ENCODE data around the gene YWHAH.
"Not testable (repeated sequence)": the region's sequence is repeated elsewhere in the genome, so short reads cannot be mapped to it uniquely, and the experiment has no call there.

Gene YWHAH

DNA sequence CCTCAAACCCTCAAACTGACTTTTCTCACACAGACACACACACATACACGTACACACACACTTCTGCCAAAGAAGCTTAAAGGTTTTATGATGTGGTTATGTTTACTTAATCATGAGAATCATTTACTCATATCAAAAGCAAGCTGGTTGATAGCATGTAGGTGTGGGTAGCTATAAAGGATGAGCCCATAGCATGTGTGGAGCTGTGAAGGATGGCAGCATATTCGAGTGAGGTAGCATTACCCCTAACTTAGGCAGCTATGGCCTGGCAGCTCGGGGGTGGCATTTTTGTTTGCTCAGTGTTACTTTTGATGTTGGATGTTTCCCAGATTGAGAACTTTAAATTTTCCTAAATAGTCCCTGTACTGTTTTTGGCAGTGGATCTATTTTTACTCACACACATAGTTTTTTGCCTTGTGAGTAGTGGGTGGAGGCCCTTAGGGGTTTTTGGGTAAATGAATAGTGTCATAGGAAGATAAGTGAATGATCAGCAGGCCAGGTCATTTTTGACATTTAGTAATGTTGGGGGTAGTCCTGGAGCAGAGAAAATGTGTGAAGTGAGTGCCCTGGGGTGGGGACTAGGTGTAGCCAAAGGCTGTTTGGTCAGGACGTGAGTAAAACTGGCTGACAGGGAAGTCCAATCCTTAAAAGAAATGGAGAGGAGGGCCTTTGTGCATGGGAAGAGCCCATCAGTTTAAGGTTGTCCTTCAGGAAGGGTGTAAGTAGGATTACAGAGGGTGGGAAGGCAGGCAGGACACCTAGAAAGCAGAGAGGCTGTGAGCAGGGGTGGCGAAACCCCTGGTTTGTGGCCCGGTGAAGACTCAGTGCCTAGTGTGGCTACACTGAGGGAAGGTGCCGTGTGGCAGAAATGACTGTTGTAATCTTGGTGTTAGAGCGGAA lies 7.1 kb downstream of the YWHAH start:
- no peak for DNase-seq (ENCODE audit: low read depth)

DNA sequence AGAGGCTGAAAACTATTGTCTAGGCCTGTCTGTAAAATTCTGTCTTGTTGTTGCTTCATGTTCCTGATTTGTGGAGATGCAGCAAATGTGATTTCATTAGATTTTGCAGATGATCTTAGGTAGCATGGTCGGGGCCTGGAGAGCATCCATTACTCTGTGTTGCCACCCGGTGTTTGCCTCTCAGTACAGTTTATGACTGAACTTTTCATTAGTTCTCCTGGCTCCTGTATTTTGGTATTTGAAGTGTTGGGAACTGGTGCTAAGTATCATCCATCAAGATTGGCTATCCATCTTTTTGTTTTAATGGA lies 7.7 kb downstream of the YWHAH start:
- DNase-seq (ENCODE audit: low read depth) = no peak

DNA sequence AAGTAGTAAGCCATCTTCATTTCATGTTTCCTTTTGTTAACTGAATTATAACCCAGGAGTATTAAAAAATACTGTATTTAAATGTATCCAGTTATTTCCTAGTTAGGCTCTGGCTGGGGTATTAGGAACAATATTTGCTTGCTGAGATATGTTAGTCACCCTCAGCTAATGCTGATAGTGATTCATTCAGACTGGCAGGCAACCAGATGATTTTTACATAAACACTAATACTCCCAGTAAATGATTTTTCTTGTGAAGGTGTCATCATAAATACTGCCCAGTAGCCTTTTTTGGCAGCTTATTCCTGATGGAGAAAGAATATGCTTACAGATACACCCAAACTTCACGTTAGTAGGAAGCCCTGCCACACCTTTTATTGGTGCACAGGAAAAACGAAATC lies 8.1 kb downstream of the YWHAH start:
- DNase-seq (ENCODE audit: low read depth) = no peak

DNA sequence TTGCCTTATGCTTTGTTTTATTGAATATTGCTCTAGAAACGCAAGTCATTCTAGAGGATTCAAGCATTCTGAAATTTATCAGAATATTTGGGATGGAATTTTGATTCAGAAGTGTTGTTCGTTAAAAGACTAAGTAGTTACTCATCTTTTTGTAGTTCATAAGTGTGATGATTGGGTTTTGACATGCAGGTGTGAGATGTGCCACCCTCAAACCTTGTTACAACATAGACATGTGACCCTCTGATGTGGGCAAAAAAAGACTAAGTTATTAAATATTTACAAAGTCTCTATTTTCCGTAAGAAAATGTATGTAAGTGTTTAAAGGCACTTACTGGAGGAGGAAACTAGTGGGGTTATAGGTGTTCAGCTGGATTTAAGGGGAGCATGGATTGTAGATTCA lies 8.9 kb downstream of the YWHAH start:
- DNase-seq (ENCODE audit: low read depth) = no peak

DNA sequence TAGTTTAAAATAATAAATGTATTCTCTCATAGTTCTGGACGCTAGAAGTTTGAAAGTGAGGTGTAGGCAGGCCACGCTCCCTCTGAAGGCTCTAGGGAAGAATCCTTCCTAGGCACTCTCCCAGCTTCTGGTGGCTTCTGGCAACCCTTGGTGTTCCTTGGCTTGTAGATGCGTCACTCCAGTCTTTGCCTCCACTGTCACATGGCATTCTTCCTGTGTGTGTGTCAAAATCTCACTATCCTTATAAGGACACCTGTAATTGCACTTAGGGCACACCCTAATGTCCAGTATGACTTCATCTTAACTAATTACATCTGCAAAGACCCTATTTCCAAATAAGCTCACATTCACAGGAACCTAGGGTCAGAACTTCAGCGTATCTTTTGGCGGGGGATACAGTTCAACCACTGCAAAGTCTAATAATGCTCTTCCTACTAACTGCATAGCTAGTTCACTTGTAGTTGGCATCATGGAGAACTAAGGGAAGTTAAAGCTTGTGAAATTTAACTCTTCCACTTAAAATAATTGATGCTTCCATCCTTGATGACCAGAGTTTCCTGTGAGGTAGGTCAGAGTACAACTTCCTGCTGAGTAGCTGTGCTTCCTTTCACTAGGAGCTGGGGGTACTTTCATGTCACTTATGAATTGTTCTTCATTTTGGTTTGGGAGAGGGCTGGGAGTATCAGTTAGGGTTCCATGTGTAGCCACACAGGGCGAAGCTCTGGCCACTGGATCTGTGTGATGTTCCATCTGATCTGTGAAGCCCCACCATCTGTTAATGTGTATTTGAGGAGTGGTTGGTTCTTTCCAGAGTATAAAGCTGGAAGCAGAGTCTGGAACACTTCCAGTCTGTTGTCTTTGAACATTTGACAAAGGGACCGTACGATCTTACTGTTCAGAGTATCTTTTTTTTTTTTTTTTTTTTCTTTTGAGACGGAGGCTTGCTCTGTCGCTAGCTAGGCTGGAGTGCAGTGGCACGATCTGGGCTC lies 10.5 kb downstream of the YWHAH start:
- no peak for DNase-seq (ENCODE audit: low read depth)

DNA sequence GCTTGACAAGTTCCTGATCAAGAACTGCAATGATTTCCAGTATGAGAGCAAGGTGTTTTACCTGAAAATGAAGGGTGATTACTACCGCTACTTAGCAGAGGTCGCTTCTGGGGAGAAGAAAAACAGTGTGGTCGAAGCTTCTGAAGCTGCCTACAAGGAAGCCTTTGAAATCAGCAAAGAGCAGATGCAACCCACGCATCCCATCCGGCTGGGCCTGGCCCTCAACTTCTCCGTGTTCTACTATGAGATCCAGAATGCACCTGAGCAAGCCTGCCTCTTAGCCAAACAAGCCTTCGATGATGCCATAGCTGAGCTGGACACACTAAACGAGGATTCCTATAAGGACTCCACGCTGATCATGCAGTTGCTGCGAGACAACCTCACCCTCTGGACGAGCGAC lies 12.0 kb downstream of the YWHAH start:
- no peak for DNase-seq (ENCODE audit: low read depth)

DNA sequence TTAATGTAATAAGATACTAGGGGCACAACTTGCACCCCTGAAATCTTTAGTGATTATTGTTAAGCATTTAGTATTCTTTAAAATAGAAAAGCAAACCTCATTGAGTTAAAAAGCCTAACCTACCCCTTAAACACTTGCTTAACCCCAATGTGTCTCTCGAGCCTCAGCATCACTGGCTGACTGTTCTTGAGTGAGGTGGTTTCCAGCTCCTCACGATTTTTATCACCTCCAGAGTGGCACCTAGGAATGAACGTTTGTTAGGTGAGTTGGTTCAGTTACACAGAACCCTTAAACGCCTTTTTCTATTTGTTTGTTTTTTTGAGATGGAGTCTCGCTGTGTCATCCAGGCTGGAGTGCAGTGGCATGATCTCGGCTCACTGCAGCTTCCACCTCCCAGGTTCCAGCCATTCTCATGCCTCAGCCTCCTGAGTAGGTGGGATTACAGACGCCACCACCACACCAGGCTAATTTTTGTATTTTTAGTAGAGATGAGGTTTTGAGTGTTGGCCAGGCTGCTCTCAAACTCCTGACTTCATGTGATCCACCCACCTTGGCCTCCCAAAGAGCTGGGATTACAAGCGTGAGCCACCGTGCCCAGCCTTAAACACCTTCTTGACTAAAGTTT lies 13.7 kb downstream of the YWHAH start:
- DNase-seq (ENCODE audit: low read depth) = no peak

DNA sequence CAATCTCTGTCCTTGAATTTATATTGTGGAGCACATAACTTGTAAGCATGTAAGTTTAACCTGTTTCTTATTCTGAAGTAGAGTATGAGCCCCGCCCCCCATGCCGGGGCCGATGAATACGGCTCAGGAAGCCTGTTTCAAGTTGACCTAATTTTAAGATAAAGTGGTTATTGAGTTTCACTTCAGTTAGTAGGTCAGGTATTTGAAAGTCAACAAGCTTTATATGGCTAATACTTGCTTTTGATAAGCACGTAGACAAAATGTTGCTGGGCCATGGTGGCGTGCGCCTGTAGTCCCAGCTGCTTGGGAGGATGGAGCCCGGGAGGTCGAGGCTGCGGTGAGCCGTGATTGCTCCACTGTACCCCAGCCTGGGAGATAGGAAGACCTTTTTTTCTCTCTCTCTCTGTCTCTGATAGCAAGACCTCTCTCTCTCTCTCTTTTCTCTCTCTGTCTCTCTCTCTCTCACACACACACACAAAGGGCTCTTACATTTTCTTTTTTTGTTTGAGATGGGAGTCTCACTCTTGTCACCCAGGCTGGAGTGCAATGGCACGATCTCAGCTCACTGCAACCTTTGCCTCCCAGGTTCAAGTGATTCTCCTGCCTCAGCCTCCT lies 14.4 kb downstream of the YWHAH start:
- DNase-seq (ENCODE audit: low read depth) = no peak

DNA sequence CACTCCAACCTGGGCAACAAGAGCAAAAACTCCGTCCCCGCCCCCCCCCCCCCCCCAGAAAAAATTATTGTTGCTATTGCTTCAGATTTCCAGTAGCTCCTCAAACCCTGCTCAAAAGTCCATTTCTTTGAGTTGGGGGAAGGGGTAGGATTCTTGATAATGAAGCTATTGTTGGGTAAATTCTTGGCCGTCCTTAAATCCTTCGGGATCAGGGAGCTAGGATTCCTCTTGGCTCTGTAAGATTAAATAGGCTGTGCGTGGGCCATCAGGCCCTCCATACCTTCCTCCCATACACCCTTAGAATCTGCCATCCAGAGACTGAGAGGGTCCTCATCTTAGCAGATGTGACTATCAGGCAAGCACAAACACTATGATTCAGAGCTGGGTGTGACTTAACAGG lies 16.4 kb downstream of the YWHAH start:
- no peak for DNase-seq (ENCODE audit: low read depth)

DNA sequence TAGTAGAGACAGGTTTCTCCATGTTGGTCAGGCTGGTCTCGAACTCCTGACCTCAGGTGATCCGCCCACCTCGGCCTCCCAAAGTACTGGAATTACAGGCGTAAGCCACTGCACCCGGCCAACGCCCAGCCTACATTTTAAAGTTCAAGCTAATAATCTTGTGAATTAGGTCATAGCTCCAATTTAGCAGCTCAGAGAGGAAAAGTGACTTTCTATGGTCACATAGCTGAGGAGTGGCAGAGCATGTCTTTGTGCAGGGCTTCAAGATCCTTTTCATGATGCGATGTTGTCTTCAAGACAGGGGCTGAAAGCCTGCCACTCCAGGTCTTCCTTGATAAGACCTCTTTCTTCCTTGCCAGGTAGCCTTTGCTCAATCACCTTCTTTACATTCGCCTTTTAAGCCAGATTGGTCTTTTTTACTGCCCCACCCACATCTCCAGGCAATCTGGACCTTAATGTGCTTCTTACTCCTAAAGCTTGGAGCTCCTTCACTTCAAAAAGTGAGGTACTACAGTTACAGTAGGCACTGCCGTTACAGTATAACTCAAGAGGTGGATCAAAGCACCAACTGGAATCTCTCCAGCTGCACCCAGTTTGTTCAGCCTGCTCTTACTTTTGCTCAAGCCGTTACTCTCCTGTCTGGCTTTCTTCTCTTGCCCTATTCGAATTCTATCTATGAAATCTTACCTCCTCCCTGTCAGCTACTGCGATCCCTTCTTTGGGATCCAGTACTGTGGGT lies 18.2 kb downstream of the YWHAH start:
- no peak for DNase-seq (ENCODE audit: low read depth)

DNA sequence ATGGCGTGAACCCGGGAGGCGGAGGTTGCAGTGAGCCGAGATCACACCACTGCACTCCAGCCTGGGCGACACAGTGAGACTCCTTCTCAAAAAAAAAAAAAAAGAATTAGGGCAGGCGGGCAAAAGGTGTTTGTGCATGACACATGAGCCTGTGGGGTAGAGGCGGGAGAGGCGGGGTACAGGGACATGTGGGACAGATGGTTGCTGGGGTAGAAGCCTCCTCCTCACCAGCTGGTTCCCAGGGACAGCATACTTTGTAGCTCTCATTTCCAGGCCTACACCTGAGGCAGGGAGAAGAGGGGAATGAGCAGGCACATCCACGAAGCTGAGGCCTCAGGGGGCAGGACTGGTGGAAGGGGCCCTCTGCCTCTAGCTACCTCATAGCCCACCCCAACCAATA lies 23.7 kb downstream of the YWHAH start:
- no peak for DNase-seq (ENCODE audit: low read depth)

DNA sequence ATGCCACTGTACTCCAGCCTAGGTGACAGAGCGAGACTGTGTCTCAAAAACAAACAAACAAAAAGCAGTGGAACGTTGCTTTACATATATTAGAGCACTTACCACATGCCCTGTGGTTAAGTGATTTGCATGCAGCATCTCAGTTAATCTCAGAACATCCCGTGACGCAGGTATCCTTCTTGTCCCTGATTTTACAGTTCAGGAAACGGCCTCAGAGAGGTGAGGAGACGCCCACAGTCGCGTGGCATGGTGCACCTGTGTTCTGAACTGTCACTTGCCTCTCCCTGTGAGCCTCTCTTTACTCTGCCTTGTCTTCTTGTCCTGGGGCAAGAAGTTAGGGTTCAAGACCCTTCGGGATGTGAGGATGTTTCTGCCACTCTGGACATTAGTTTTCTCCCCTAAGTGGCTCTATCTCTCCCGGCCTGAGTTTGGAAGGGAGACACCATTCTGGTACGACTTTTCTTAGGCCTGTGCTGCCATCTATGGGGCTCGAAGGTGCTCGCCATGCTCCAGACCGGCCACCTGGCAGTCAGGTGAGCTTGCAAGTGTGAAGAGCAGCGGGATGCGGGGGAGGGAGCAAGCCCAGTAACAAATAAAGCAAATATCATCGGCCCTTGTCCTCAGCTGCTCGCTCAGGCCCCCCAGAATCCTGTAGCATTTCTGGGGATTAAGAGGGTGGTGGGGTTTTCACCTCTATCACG lies 25.6 kb downstream of the YWHAH start:
- peak; percentile 37 for DNase-seq (ENCODE audit: low read depth)

DNA sequence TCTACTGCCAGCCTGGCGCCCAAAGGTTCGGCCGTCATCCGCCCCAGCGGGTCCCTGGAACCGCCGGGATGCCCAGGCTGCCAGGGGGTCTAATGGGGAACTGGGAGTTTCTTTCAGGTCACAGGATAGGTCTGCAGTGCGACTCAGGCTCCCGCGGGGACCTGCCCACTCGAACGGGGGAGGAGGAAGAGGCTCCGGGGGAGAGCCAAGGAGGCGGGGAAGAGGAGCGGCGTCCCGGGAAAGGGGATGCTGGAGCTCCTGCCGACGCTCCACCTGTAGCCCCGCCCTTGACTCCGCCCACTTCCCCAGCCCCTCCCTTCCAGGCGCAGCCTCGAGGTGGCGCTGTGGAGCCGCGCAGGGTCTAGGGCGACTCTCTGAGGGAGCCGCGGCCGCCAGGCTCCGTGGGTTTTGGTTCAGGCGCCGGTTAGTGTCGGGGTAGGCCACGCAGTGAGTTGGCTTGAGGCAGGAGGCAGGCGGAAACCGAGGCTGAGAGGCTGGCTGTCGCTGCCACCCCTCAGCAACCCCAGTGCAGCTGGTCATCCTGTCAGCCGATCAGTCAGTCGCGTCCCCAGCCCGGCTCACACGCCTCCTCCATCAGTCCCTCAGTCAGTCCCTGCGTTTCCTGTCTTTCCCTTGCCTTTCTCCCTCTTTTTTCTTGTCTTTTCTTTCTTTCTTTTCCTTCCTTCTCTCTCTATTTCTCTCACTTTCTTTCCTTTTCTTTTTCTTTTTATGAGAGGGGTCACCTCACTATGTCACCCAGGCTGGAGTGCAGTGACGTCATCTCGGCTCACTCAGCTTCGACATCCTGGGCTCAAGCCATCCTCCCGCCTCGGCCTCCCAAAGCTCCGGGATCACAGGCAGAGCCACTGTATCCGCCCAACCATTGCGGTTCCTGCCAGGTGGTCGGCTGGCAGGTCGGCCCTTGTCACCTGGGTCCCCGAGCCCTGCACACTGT lies 26.4 kb downstream of the YWHAH start:
- DNase-seq (ENCODE audit: low read depth) = peak; percentile 74

DNA sequence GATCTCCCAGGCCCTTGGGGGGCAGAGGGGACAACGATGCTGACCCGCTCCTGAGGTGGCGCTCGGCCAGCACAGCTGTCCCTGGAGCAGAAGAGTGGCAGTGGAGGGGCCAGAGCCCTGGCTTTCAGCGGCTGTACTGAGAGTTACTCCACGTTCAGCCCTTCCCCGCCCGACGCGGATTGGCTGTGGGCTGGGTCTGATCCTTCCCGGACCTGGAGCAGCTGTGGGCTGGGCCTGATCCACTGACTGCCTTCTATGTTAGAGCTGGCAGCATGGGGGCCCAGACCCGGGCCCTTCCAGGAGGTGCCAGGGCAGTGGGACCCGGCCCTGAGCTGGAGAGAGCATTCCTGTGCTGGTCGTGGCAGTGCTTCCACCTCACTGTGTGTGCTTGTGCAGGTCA lies 27.8 kb downstream of the YWHAH start:
- no peak for DNase-seq (ENCODE audit: low read depth)

DNA sequence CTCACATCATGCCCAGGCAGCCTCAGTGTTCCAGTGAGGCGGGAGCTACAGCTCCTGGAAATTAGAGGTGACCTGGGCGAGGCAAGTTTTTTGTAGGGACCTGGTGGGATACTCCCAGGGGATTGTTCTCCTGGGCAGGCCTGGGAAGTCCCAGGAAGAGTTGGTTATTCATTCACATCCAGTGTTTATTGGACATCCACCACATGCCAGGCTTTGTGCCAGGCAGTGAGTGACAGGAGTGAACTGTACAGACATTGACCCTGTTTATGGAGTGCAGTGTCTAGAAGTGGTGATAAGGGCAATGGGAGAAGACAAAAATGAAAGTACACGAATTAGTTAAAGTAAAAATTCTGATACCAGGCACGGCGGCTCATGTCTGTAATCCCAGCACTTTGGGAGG lies 29.4 kb downstream of the YWHAH start:
- no peak for DNase-seq (ENCODE audit: low read depth)

DNA sequence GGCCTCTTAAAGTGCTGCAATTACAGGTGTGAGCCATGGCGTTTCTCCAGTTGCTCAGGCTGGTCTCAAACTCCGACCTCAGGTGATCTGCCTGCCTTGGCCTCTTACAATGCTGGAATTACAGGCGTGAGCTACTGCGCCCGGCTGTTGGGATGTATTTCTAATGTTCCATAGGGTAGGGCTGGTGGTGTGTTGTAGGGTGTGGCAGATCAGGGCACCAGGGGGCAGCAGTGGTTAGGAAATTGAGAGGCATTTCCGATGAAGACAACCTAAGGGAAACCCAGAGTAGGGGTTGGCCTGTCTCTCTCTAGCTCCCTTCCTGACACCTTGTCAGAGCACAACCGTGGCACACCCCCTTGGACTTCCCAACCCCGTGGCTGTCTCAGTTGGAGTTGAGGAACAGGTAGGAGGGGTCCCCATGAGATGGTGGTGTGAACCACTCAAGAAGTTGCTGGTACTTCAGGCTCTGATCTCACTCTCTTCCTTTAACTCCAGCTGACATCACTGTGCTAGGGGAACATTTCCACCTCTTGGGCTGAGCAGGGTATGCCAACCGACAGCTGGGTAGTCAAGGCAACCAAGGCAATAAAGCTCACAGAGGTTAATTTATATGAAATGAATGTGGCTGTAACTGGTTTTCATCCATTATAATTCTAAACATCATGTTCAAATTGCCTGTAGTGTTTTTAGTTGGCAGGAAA lies 33.0 kb downstream of the YWHAH start:
- peak; percentile 66 for DNase-seq (ENCODE audit: low read depth)

DNA sequence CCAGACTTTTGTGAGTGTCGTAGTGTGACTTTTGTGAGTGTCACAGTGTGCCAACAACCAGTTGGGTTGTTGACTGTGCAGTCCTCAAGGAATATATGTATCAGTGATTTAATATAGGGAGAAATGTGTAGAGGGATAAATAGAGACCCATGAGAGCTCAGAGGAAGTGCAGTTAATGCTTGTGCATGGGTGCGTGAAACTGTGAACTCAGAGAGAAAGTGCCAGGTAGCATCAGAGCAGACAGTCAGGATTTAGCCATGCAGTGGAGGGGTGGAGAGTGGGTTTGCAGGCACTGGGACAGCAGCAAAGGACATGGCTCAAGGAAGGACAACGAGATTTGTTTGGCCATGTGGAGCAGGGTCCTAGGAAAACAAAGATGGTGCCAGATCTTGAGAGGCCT lies 33.6 kb downstream of the YWHAH start:
- no peak for DNase-seq (ENCODE audit: low read depth)

DNA sequence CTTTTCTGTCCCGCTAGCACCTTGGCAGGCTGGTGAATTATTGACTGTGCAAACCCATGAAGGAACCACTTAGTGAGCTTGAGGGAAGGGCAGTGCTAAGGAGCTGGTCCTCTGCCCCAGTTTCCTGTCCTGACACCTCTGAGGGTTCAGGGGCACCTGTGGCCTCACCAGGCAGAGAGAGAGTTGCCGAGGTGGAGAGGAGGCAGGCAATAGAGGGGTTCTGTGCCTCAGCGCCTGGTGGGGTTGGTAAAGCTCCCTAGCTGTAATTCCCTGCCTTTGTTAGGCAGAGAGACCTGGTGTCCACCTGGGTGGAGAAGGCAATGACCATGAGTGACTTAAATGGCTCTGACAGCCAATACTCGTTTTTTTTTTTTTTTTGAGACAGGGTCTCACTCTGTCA lies 36.3 kb downstream of the YWHAH start:
- no peak for DNase-seq (ENCODE audit: low read depth)

DNA sequence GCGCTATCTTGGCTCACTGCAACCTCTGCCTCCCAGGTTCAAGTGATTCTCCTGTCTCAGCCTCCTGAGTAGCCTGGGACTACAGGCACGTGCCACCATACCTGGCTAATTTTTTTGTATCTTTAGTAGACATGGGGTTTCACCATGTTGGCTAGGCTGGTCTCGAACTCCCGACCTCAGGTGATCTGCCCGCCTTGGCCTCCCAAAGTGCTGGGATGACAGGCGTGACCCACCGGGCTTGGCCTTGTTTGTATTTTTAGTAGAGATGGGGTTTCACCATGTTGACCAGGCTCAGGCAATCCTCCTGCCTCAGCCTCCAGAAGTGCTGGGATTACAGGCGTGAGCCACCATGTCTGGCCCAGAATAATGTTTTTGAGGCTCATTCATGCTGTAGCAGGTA lies 37.6 kb downstream of the YWHAH start:
- DNase-seq (ENCODE audit: low read depth) = not testable (repeated sequence)

All from stimulated activated CD4-positive, alpha-beta T cell treated with anti-CD3 and anti-CD28 coated beads, Interleukin-2, amount 100 ng/mL, for 4 hours (primary cell).